K562 (cell line): ENCODE data around the gene SKAP1. TPM values are rescaled to one million over a fixed set of nuclear protein-coding genes. Genes with fewer than 3 reads are reported as not detected.
A peak's percentile ranks its signal among the peaks of the same experiment; 100 is the strongest.

Source experiments
- AFF4 ChIP-seq: sonication (generic); formaldehyde crosslinking; IDR thresholded peaks from 2 replicates; pipeline ENCODE4 v1.8.0; 2023; ENCODE audit warnings: mild to moderate bottlenecking, missing genetic modification reagents
- BCOR ChIP-seq: fragments of 450-650 bp; IDR thresholded peaks from 2 replicates; pipeline ENCODE4 v1.6.1; 2016
- CEBPB ChIP-seq: fragments of 450-650 bp; IDR thresholded peaks from 2 replicates; pipeline ENCODE4 v1.6.1; 2016; ENCODE audit warnings: missing genetic modification characterization, missing compliant biosample characterization
- CREB3 ChIP-seq: fragments of 450-650 bp; conservative IDR thresholded peaks from 2 replicates; pipeline ENCODE4 v1.6.1; 2016; ENCODE audit warnings: missing genetic modification characterization, low read depth, mild to moderate bottlenecking, missing compliant biosample characterization, moderate library complexity
- DIDO1 ChIP-seq: fragments of 450-650 bp; IDR thresholded peaks from 2 replicates; pipeline ENCODE4 v1.6.1; 2016; ENCODE audit warnings: low read depth, missing biosample characterization, missing genetic modification characterization
- HES1 ChIP-seq: fragments of 450-650 bp; IDR thresholded peaks from 2 replicates; pipeline ENCODE4 v1.6.1; 2016; ENCODE audit warnings: low read depth, mild to moderate bottlenecking, moderate library complexity
- ILF3 ChIP-seq: fragments of 450-650 bp; IDR thresholded peaks from 2 replicates; pipeline ENCODE4 v1.6.1; 2018; ENCODE audit warnings: antibody characterized with exemption, mild to moderate bottlenecking, moderate library complexity, borderline replicate concordance
- KLF16 ChIP-seq: IDR thresholded peaks from 2 replicates; pipeline ENCODE4 v1.6.1; 2016; ENCODE audit warnings: antibody characterized with exemption
- MYNN ChIP-seq, 2 experiments: sonication (generic); formaldehyde crosslinking in 1 of 2; IDR thresholded peaks; 2 replicates each; pipeline versions ENCODE4 v1.5.0 to v1.6.1; 2016 to 2020; ENCODE audit warnings: antibody characterized with exemption in 1 of 2, missing genetic modification reagents in 1 of 2
- NFRKB ChIP-seq: fragments of 450-650 bp; IDR thresholded peaks from 2 replicates; pipeline ENCODE4 v1.6.1; 2016; ENCODE audit warnings: low read depth
- PBX2 ChIP-seq, 2 experiments: IDR thresholded peaks in 1 of 2; conservative IDR thresholded peaks in 1 of 2; 2 replicates each; pipeline ENCODE4 v1.6.1; 2016; ENCODE audit warnings: low read depth in 2 of 2, mild to moderate bottlenecking in 1 of 2, missing compliant biosample characterization in 1 of 2, missing genetic modification characterization in 1 of 2, moderate library complexity in 1 of 2
- RFX5 ChIP-seq: IDR thresholded peaks from 2 replicates; pipeline ENCODE4 v1.6.1; 2011; ENCODE audit warnings: low read depth, mild to moderate bottlenecking, improper control_type of control experiment, low read length
- SMARCA4 ChIP-seq: fragments of 450-650 bp; IDR thresholded peaks from 2 replicates; pipeline ENCODE4 v1.6.1; 2016
- SMARCC2 ChIP-seq: fragments of 450-650 bp; IDR thresholded peaks from 2 replicates; pipeline ENCODE4 v1.6.1; 2017; ENCODE audit warnings: antibody characterized with exemption, moderate library complexity, mild to moderate bottlenecking, low read depth
- STAT5B ChIP-seq: fragments of 250-450 bp; sonication (Bioruptor Pico); IDR thresholded peaks from 2 replicates; pipeline ENCODE4 v1.8.0; 2021; ENCODE audit warnings: mild to moderate bottlenecking, inconsistent platforms
- TBL1XR1 ChIP-seq, 2 experiments: IDR thresholded peaks; 2 replicates each; pipeline ENCODE4 v1.6.1; 2012; ENCODE audit warnings: improper control_type of control experiment in 2 of 2, low read length in 2 of 2, mild to moderate bottlenecking in 1 of 2
- TSC22D4 ChIP-seq: fragments of 450-650 bp; IDR thresholded peaks from 2 replicates; pipeline ENCODE4 v1.6.1; 2016; ENCODE audit warnings: missing genetic modification characterization, missing biosample characterization, control low read depth
- ZBED1 ChIP-seq: IDR thresholded peaks from 2 replicates; pipeline ENCODE4 v1.6.1; 2014
- ZBTB7A ChIP-seq: IDR thresholded peaks from 2 replicates; pipeline ENCODE4 v1.6.1; 2011; ENCODE audit warnings: low read depth, mild to moderate bottlenecking, low read length, moderate library complexity, borderline replicate concordance; ENCODE audit not compliant: control insufficient read depth
- ZNF668 ChIP-seq: fragments of 250-450 bp; sonication (Bioruptor Pico); IDR thresholded peaks from 2 replicates; pipeline ENCODE4 v1.8.0; 2022; ENCODE audit warnings: mild to moderate bottlenecking, inconsistent platforms
- polyA plus RNA-seq, 8 experiments: library from polyadenylated mRNA; depleted of rRNA in 4 of 8; stranded (reverse) in 5 of 8; unstranded in 3 of 8; fragments of >200 nt; fragmentation: Nextera tagmentation in 2 of 8; fragmentation: Illumina TruSeq in 1 of 8; extraction: Ambion mirVana in 2 of 8; extraction: Trizol in 1 of 8; gene quantifications; 2 replicates each; pipeline versions ENCODE4 v1.2.1 to v1.2.3, GENCODE V29; 2011 to 2014; ENCODE audit warnings: inconsistent platforms in 1 of 8, missing spikeins in 1 of 8
- total RNA-seq, 7 experiments: library from RNA; depleted of rRNA in 6 of 7; stranded (reverse); fragments of >200 nt in 6 of 7; fragmentation: Illumina TruSeq in 2 of 7; extraction: Trizol in 2 of 7; gene quantifications; 2 replicates each; pipeline versions ENCODE4 v1.2.1 to v1.2.3, GENCODE V29; 2011 to 2021; ENCODE audit warnings: low replicate concordance in 1 of 7

Gene SKAP1
- total and polyA plus RNA-seq, 9 of the 15 experiments (the other 6 are each of a cell fraction or from before 2014, with no cell fraction given), result 0.06 to 0.80 (median 0.10) TPM; not detected in 4

GRCh38 chr17:48478224-48479013, 48.4 kb upstream of the SKAP1 start (continued):
- TF ChIP-seq BCOR (peak; percentile 84), ZBTB7A (peak; percentile 77; the same call in 1 of the 2 replicates), ILF3 (no peak), ZBED1 (peak; percentile 74; the same call in 1 of the 2 replicates), MYNN (IDR thresholded peaks at IDR 0.05) (peak; percentile 79), MYNN (CRISPR knock-in tag; IDR thresholded peaks at IDR 0.05) (no peak), SMARCA4 (peak; percentile 94), NFRKB (peak; percentile 55; the same call in 1 of the 2 replicates), TSC22D4 (tag) (no peak), STAT5B (CRISPR knock-in tag) (no peak), DIDO1 (no peak), SMARCC2 (peak; percentile 68; the same call in 1 of the 2 replicates), PBX2 (CRISPR knock-in tag; IDR thresholded peaks at IDR 0.05; ENCODE audit: low read depth) (no peak), PBX2 (tag; conservative IDR thresholded peaks at IDR 0.05; ENCODE audit: low read depth) (peak; percentile 91), HES1 (peak; percentile 84), CREB3 (tag) (0 out of 2 replicates have a peak, but pooled peaks have one; percentile 64), KLF16 (peak; percentile 81), CEBPB (peak; percentile 86), RFX5 (no peak), TBL1XR1 (IDR thresholded peaks at IDR 0.05; ENCODE audit: low read length in 2 of 2) (peak in 1 of 2 experiments; percentile 83; a peak in 2 of 4 replicates), ZNF668 (CRISPR knock-in tag) (no peak), AFF4 (CRISPR knock-in tag) (no peak)
